Measurements from ENCODE around the gene FXYD5. TPM values are rescaled to one million over a fixed set of nuclear protein-coding genes. Genes with fewer than 3 reads are reported as not detected.

The FXYD5 gene
- total and polyA plus RNA-seq, 4 donors = 2.2 to 22.0 (median 7.3) TPM

DNA sequence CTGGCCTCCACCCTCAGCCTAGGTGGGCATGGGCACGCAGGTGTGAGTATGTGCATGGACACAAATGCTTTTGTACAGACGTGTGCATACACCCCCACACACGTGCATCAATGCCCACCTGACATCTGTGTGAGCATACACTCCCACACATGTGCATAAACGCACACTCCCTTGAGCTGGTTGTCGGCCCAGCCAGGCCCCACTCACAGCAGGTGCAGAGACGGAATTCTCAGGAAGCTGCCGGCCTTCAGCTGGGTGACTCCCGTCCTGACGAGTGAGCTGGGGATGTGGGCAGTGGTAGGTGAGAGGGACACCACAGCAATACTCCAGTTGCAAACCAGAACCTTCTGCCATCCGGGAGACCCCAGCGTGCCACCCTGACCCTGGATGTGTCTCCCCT, 20.7 kb upstream of the FXYD5 start (continued):
- no peak for TF ChIP-seq HNF4A (conservative IDR thresholded peaks at IDR 0.05)

DNA sequence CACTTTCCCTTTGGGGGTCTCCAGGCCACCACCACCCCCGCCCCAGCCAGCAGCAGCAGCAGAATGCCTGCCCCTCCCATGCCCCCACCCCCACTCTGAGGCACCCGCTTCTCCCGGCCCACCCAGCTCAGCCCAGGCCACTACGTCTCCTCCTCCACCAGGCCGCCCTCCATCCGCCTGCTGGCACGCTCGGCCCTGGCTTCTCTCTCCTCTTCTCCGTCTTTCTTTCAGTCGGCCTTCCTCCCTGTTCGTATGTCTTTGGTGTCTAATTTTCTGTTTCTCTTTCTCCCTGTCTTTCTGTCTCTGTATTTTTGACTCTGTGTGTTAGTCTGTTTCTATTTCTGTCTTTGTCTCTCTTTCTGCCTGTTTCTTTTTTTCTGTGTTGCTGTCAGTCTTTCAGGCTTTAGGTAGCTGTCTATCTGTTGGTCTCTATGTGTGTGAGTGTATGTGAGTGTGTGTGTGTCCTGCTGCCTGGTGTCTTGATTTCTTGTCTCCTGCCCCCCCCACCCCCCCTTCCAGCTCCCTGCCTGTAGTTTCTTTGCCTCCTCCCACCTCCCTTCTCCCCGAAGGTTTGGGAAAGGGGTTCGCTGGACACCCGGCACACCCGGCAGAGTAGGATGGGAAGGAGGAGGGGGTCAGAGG, 19.8 kb upstream of the FXYD5 start, which contains the start of gene LGI4:
TSS of gene LGI4 (minus strand) at position 459 of the 642 bp plus-strand sequence. CDS start at position 80, 379 bp downstream.
- Histone ChIP-seq H3K27me3 (ENCODE audit: control insufficient read depth in 4 of 4, insufficient read depth in 4 of 4, low read length in 3 of 4) (no peaks in the 10 kb centered on the region), H3K9me3 (ENCODE audit: control insufficient read depth in 4 of 4, low read length in 3 of 4) (no peaks in the 10 kb centered on the region), H3K9ac (ENCODE audit: low read depth in 1 of 2, low read length in 2 of 2) (peak within 1 kb of the TSS in 1 of 2 donors; percentile 32), H3K4me1 (ENCODE audit: control insufficient read depth in 4 of 4, insufficient read depth in 4 of 4, low read length in 3 of 4) (peaks cover 13 to 34% (median 24%) of the 10 kb centered on the region in 4 donors), H3K27ac (ENCODE audit: low read depth in 1 of 2, low read length in 2 of 2) (peak within 1 kb of the TSS; percentile 97 to 99), H3K36me3 (ENCODE audit: control insufficient read depth in 4 of 4, insufficient read depth in 3 of 4, low read depth in 1 of 4, low read length in 3 of 4) (no peaks in the 10 kb centered on the region), H3K4me3 (ENCODE audit: low read depth in 1 of 3, low read length in 3 of 3) (no peak within 1 kb of the TSS)
- no peak for TF ChIP-seq YY1 (IDR thresholded peaks at IDR 0.05)
- TF ChIP-seq, protein P1, sequence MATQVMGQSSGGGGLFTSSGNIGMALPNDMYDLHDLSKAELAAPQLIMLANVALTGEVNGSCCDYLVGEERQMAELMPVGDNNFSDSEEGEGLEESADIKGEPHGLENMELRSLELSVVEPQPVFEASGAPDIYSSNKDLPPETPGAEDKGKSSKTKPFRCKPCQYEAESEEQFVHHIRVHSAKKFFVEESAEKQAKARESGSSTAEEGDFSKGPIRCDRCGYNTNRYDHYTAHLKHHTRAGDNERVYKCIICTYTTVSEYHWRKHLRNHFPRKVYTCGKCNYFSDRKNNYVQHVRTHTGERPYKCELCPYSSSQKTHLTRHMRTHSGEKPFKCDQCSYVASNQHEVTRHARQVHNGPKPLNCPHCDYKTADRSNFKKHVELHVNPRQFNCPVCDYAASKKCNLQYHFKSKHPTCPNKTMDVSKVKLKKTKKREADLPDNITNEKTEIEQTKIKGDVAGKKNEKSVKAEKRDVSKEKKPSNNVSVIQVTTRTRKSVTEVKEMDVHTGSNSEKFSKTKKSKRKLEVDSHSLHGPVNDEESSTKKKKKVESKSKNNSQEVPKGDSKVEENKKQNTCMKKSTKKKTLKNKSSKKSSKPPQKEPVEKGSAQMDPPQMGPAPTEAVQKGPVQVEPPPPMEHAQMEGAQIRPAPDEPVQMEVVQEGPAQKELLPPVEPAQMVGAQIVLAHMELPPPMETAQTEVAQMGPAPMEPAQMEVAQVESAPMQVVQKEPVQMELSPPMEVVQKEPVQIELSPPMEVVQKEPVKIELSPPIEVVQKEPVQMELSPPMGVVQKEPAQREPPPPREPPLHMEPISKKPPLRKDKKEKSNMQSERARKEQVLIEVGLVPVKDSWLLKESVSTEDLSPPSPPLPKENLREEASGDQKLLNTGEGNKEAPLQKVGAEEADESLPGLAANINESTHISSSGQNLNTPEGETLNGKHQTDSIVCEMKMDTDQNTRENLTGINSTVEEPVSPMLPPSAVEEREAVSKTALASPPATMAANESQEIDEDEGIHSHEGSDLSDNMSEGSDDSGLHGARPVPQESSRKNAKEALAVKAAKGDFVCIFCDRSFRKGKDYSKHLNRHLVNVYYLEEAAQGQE (IDR thresholded peaks at IDR 0.05) = no peak
- peak; percentile 3 for TF ChIP-seq NR2F2 (IDR thresholded peaks at IDR 0.05)
- TF ChIP-seq, protein P2, sequence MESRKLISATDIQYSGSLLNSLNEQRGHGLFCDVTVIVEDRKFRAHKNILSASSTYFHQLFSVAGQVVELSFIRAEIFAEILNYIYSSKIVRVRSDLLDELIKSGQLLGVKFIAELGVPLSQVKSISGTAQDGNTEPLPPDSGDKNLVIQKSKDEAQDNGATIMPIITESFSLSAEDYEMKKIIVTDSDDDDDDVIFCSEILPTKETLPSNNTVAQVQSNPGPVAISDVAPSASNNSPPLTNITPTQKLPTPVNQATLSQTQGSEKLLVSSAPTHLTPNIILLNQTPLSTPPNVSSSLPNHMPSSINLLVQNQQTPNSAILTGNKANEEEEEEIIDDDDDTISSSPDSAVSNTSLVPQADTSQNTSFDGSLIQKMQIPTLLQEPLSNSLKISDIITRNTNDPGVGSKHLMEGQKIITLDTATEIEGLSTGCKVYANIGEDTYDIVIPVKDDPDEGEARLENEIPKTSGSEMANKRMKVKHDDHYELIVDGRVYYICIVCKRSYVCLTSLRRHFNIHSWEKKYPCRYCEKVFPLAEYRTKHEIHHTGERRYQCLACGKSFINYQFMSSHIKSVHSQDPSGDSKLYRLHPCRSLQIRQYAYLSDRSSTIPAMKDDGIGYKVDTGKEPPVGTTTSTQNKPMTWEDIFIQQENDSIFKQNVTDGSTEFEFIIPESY (IDR thresholded peaks at IDR 0.05) = no peak
- 79% methylated on average over 15 of the region's 15 CpGs for WGBS
- no peak for DNase-seq (ENCODE audit: low spot score)

DNA sequence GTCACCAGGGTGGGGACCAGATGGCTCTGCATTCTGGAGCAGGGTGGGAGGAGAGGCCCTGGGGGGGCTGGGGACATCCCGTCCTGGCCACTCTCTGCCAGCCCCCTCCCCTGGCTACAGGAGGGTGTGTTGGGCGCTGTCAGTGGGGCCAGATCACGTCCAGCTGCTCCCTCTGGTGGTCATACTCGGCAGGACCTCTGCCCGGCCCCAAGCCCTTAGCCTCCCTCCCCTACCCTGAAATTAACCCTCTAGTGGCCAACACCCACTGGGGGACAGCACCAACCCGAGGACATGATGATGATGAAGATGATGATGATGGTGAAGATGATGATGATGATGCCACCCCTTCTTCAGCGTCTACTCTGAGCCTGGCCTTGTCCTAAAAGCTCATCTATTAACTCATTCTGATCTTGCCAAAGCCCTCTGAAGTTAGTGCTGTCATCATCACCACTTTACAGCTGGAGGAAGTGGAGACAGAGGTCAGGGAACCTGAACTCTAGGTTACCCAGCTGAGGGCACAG, 19.1 kb upstream of the FXYD5 start:
- H3K4me1 ChIP-seq (ENCODE audit: control insufficient read depth in 4 of 4, insufficient read depth in 4 of 4, low read length in 3 of 4) = peaks cover 18 to 41% (median 28%) of the 10 kb centered on the region in 4 donors
- DNase-seq (ENCODE audit: low spot score) = peak; percentile 84
- WGBS = 0% methylated on average over 7 of the region's 7 CpGs
- no peaks in the 10 kb centered on the region for H3K36me3 ChIP-seq (ENCODE audit: control insufficient read depth in 4 of 4, insufficient read depth in 3 of 4, low read depth in 1 of 4, low read length in 3 of 4)
- no peaks in the 10 kb centered on the region for H3K9me3 ChIP-seq (ENCODE audit: control insufficient read depth in 4 of 4, low read length in 3 of 4)
- peak overlapping the region; percentile 97 to 99 for H3K27ac ChIP-seq (ENCODE audit: low read depth in 1 of 2, low read length in 2 of 2)
- H3K9ac ChIP-seq (ENCODE audit: low read depth in 1 of 2, low read length in 2 of 2) = peak overlapping the region in 1 of 2 donors; percentile 32
- no peaks in the 10 kb centered on the region for H3K27me3 ChIP-seq (ENCODE audit: control insufficient read depth in 4 of 4, insufficient read depth in 4 of 4, low read length in 3 of 4)
- no peak overlapping the region for H3K4me3 ChIP-seq (ENCODE audit: low read depth in 1 of 3, low read length in 3 of 3)
- TF ChIP-seq, protein P1 (IDR thresholded peaks at IDR 0.05) = peak; percentile 83
- TF ChIP-seq EGR1 (IDR thresholded peaks at IDR 0.05; ENCODE audit: low read depth in 2 of 2) = no peak
- TF ChIP-seq JUND (IDR thresholded peaks at IDR 0.05) = no peak
- peak; percentile 80 to 87 for TF ChIP-seq RAD21 (IDR thresholded peaks at IDR 0.05)
- TF ChIP-seq TAF1 (conservative IDR thresholded peaks at IDR 0.05) = no peak
- TF ChIP-seq, protein P2 (IDR thresholded peaks at IDR 0.05) = no peak
- peak; percentile 54 for TF ChIP-seq NR2F2 (IDR thresholded peaks at IDR 0.05)
- peak; percentile 93 to 96 for TF ChIP-seq RXRA (IDR thresholded peaks at IDR 0.05)
- TF ChIP-seq, protein P3, sequence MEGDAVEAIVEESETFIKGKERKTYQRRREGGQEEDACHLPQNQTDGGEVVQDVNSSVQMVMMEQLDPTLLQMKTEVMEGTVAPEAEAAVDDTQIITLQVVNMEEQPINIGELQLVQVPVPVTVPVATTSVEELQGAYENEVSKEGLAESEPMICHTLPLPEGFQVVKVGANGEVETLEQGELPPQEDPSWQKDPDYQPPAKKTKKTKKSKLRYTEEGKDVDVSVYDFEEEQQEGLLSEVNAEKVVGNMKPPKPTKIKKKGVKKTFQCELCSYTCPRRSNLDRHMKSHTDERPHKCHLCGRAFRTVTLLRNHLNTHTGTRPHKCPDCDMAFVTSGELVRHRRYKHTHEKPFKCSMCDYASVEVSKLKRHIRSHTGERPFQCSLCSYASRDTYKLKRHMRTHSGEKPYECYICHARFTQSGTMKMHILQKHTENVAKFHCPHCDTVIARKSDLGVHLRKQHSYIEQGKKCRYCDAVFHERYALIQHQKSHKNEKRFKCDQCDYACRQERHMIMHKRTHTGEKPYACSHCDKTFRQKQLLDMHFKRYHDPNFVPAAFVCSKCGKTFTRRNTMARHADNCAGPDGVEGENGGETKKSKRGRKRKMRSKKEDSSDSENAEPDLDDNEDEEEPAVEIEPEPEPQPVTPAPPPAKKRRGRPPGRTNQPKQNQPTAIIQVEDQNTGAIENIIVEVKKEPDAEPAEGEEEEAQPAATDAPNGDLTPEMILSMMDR (IDR thresholded peaks at IDR 0.05; ENCODE audit: low read depth, low read length, missing input control) = peak; percentile 85
- no peak for TF ChIP-seq FOXA1 (IDR thresholded peaks at IDR 0.05)
- TF ChIP-seq YY1 (IDR thresholded peaks at IDR 0.05) = no peak
- TF ChIP-seq ATF3 (IDR thresholded peaks at IDR 0.05) = peak; percentile 83
- TF ChIP-seq FOXA2 (IDR thresholded peaks at IDR 0.05) = no peak
- peak; percentile 75 for TF ChIP-seq SP1 (IDR thresholded peaks at IDR 0.05)
- TF ChIP-seq HNF4A (conservative IDR thresholded peaks at IDR 0.05) = peak; percentile 63 to 65

All from liver (tissue), 9 donors.